SH-SY5Y (cell line): Measurements from ENCODE around the gene ENO4.

ENCODE experiments used
- GATA2 ChIP-seq: IDR thresholded peaks from 2 replicates; pipeline ENCODE4 v1.6.1; 2011; ENCODE audit warnings: mild to moderate bottlenecking, low read depth, low read length
- GATA3 ChIP-seq: IDR thresholded peaks from 2 replicates; pipeline ENCODE4 v1.6.1; 2011; ENCODE audit warnings: low read depth, mild to moderate bottlenecking, low read length, moderate library complexity

GRCh38 chr10:116861796-116862195 is 12.5 kb downstream of the ENO4 start:
- TF ChIP-seq GATA3 (no peak), GATA2 (no peak)
